ENCODE measurements around the gene CD163.
"Not testable (repeated sequence)": the region's sequence is repeated elsewhere in the genome, so short reads cannot be mapped to it uniquely, and the experiment has no call there.

Gene CD163

GRCh38 chr12:7444537-7444936 lies 59.0 kb downstream of the CD163 start:
- DNase-seq, result no peak

GRCh38 chr12:7444076-7444475 lies 59.5 kb downstream of the CD163 start, which contains the start of gene CD163L1:
TSS of gene CD163L1 (minus strand) at chr12:7444153. CDS start at chr12:7444127, 26 bp downstream.
- DNase-seq, result no peak

- no peak for DNase-seq
These were observed 62.4 kb downstream of the CD163 start for GRCh38 chr12:7441216-7441615.

- DNase-seq, result no peak
These were observed 63.7 kb downstream of the CD163 start for GRCh38 chr12:7439579-7440505.

- not testable (repeated sequence) for DNase-seq
These were observed 65.1 kb downstream of the CD163 start for GRCh38 chr12:7438291-7438995.

GRCh38 chr12:7437494-7437893 lies 66.1 kb downstream of the CD163 start:
- DNase-seq, result not testable (repeated sequence)

- no peak for DNase-seq
These were observed 68.9 kb downstream of the CD163 start for GRCh38 chr12:7434670-7435069.

GRCh38 chr12:7433276-7433822 lies 70.2 kb downstream of the CD163 start:
- DNase-seq, result no peak

GRCh38 chr12:7431993-7432685 lies 71.4 kb downstream of the CD163 start:
- no peak for DNase-seq
